Adipocyte (in vitro differentiated cells): Measurements from ENCODE around the gene HECW1.
A peak's percentile ranks its signal among the peaks of the same experiment; 100 is the strongest.
"Not testable (repeated sequence)": the region's sequence is repeated elsewhere in the genome, so short reads cannot be mapped to it uniquely, and the experiment has no call there.

ENCODE experiments used
- DNase-seq: peaks from one replicate; pipeline ENCODE4 v3.0.0-alpha.2; 2015; ENCODE audit warnings: low read depth
- H3K27me3 ChIP-seq: replicated peaks from 2 replicates; pipeline ENCODE4 v1.7.0; 2013; ENCODE audit warnings: mild to moderate bottlenecking, low read length, moderate library complexity; ENCODE audit not compliant: control insufficient read depth, insufficient read depth
- H3K36me3 ChIP-seq: 2 replicates; pipeline ENCODE4 v1.7.0; 2013; ENCODE audit warnings: low read length, mild to moderate bottlenecking, moderate library complexity; ENCODE audit not compliant: control insufficient read depth, insufficient read depth, severe bottlenecking
- H3K4me1 ChIP-seq: 2 replicates; pipeline ENCODE4 v1.7.0; 2013; ENCODE audit warnings: mild to moderate bottlenecking, low read length, moderate library complexity; ENCODE audit not compliant: control insufficient read depth, insufficient read depth
- H3K4me3 ChIP-seq: 2 replicates; pipeline ENCODE4 v1.7.0; 2013; ENCODE audit warnings: mild to moderate bottlenecking, low read length, moderate library complexity
- H3K9ac ChIP-seq: 2 replicates; pipeline ENCODE4 v1.7.0; 2013; ENCODE audit warnings: mild to moderate bottlenecking, low read length, moderate library complexity
- H3K9me3 ChIP-seq: 2 replicates; pipeline ENCODE4 v1.7.0; 2013; ENCODE audit warnings: mild to moderate bottlenecking, low read length, moderate library complexity; ENCODE audit not compliant: control insufficient read depth

Gene HECW1

DNA sequence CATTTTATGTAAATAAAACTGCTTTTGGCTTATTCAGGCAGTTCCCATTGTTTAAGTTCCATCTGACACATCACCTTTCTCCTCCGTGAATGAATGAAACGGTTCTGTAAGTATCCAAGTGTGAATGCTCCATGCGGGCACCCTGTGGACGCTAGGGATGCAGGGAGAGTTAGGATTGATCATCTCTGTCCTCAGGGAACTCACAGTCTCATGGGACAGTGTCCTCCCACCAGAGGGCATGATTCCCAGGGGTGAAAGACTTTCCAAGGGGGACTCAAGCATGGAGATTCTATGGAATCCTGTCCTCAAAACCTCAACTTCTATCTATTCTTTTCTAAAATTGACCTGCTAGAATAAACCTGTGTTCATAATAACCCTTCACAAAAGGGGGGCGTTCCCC is 98.8 kb downstream of the HECW1 start:
- Histone ChIP-seq H3K4me1 (no peaks in the 10 kb centered on the region), H3K9me3 (no peaks in the 10 kb centered on the region), H3K9ac (no peak overlapping the region), H3K36me3 (no peaks in the 10 kb centered on the region), H3K4me3 (no peak overlapping the region), H3K27me3 (no peaks in the 10 kb centered on the region)
- DNase-seq = no peak

DNA sequence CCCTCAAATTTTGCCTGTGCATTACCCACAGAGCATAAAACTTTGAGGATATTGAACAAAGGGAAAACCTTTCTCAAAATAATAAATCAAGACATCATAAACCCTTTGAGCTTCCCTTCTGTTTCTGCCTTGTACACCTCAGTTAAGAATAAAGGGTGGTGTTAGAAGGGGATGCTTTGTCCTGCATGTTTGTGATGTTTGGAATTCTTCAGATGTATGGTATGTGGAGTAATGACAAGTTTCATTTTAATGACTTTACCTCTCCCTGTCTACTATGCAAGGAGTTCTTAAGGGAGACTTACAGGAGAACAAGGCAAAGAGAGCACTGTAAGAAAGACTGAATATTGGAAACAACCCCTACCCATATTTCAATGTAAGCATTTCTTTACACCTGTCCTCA is 99.2 kb downstream of the HECW1 start:
- Histone ChIP-seq H3K9ac (no peak overlapping the region), H3K9me3 (no peaks in the 10 kb centered on the region), H3K36me3 (no peaks in the 10 kb centered on the region), H3K4me3 (no peak overlapping the region), H3K4me1 (no peaks in the 10 kb centered on the region), H3K27me3 (no peaks in the 10 kb centered on the region)
- no peak for DNase-seq

DNA sequence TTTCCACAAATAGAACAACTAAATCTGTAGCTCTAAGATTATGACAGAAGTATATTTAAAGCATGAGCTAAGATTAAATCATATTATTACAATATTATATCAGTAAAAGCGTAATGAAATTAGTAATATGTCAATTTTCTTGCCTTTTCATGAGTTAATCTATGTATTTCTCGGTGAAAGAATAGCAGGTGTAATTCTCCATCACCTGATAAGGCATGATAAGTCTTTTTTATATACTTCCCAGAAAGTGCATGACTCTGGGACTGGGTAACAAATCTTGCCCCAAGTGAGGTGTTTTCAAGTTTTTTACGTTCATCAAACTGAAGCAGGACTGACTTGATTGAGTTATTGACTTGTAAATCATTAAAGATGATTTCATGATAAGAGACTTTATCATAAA is 100.5 kb downstream of the HECW1 start:
- Histone ChIP-seq H3K9me3 (no peaks in the 10 kb centered on the region), H3K36me3 (no peaks in the 10 kb centered on the region), H3K9ac (no peak overlapping the region), H3K4me1 (no peaks in the 10 kb centered on the region), H3K27me3 (no peaks in the 10 kb centered on the region), H3K4me3 (no peak overlapping the region)
- DNase-seq = no peak

DNA sequence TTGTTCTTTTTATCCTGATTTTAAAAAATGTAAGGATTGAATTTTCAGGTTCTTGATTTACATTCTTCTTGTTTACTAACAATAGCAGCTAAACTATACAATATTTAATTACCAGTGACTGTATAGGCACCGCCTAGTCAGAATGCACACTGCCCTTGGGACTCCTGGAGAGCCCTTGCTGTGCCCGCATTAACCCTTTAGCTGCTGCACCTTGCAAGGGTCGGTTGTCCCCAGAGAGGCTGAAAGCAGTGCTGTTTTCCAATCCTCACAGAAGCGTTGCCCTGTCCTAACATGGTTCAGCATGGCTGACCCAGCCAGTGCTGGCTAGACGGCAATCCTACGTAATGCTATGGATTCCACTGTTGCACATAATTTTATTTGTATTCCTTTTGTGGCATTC is 102.6 kb downstream of the HECW1 start:
- Histone ChIP-seq H3K27me3 (no peaks in the 10 kb centered on the region), H3K9ac (no peak overlapping the region), H3K4me1 (no peaks in the 10 kb centered on the region), H3K9me3 (no peaks in the 10 kb centered on the region), H3K36me3 (no peaks in the 10 kb centered on the region), H3K4me3 (no peak overlapping the region)
- DNase-seq = no peak

DNA sequence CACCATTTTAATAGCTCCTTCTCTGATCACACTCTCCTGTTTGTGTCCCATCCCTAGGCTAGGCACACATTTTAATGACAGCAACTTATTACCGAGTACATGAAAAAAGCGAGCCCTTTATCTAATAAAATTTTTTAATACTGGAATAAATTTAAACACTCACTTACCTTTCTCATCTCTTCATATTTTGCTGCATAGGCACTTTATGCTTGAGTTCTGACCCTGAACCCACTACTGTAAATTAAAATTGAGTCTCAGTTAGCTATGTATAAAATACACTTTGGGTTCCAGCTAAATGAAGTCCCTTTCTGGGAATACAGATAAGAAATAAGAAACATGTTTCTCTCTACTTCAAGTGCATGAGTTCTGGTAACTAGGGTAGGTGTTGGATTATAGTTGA is 104.6 kb downstream of the HECW1 start:
- DNase-seq = no peak
- Histone ChIP-seq H3K4me3 (no peak overlapping the region), H3K27me3 (no peaks in the 10 kb centered on the region), H3K4me1 (no peaks in the 10 kb centered on the region), H3K9me3 (no peaks in the 10 kb centered on the region), H3K9ac (no peak overlapping the region), H3K36me3 (no peaks in the 10 kb centered on the region)

DNA sequence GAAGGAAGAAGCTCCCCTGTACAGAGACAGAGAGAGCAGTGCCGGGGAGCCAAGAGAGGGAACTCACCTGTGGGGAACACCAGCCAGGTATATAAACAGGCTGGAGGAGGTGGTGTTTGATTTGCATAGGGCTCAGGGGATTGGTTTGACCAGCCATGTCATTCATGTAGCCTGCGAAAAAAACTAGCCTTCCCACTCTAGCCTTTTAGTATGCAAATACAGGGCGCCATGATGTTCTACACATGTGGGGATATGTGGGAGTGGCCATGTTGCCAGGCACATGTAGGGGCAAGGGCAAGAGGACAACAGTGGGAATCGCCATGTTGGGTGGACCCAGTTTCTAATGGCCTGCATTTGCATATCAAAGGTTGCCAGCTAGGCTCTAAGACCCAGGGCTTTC is 106.5 kb downstream of the HECW1 start:
- not testable (repeated sequence) for H3K27me3 ChIP-seq, H3K4me1 ChIP-seq, H3K9ac ChIP-seq, H3K9me3 ChIP-seq, H3K4me3 ChIP-seq, DNase-seq, H3K36me3 ChIP-seq

DNA sequence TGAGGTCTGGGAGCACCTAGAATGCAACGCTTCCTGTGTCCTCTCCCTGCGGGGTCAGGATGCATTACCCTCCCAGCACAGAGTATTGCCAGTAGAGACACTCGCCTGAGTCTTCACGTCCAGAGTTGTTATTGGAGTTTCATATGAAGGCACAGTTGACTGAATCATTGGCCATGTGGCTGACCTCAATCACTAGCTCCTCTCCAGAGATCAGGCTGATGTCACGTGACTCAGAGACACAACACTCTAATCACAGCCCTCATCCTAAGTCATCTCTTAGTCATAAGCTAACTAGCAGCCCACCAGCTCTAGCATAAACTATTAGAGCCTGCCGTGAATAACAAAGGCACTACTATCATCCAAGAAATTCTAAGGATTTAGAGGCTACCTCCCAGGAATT is 107.8 kb downstream of the HECW1 start:
- H3K4me3 ChIP-seq = no peak overlapping the region
- H3K9me3 ChIP-seq = no peaks in the 10 kb centered on the region
- no peaks in the 10 kb centered on the region for H3K36me3 ChIP-seq
- no peak overlapping the region for H3K9ac ChIP-seq
- H3K27me3 ChIP-seq = no peaks in the 10 kb centered on the region
- H3K4me1 ChIP-seq = no peaks in the 10 kb centered on the region
- no peak for DNase-seq

DNA sequence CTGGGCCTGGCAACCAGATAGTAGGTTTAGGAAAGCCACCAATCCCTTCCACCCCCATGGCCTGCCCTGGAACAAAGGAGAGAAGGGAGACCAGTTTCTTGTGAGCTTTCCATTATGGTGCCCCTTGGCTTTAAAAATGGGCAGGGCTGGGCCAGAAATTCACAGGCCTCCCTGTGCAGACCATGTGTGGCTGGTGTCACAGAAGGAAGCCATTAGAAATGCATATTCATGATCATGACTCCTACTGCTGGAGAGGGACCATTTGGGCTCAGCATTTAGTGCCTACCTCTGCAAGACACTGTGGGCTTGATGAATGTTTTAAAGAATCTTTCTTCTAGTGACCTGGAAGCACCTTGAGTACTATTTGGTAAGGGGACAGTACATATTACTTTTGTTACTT is 108.3 kb downstream of the HECW1 start:
- Histone ChIP-seq H3K36me3 (no peaks in the 10 kb centered on the region), H3K9me3 (no peaks in the 10 kb centered on the region), H3K4me3 (no peak overlapping the region), H3K9ac (no peak overlapping the region), H3K4me1 (no peaks in the 10 kb centered on the region), H3K27me3 (no peaks in the 10 kb centered on the region)
- DNase-seq = no peak

DNA sequence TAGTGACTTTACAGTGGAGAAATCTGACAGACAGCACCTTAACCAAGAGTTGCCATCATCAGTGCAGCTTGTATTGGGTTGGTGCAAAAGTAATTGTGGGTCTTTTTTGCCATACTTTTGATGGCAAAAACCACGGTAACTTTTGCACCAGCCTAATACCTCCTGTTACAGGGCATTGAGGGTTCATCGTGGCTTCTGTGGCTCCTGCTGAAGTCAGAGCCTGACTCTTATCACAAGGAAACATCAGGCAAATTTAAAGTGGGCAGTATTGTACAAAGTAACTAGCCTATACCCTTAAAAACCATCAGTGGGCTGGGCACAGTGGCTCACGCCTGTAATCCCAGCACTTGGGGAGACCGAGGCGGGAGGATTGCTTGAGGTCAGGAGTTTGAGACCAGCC is 117.4 kb downstream of the HECW1 start:
- H3K9ac ChIP-seq = no peak overlapping the region
- H3K4me3 ChIP-seq = no peak overlapping the region
- no peak for DNase-seq
- no peaks in the 10 kb centered on the region for H3K36me3 ChIP-seq
- no peaks in the 10 kb centered on the region for H3K4me1 ChIP-seq
- H3K9me3 ChIP-seq = no peaks in the 10 kb centered on the region
- no peaks in the 10 kb centered on the region for H3K27me3 ChIP-seq

DNA sequence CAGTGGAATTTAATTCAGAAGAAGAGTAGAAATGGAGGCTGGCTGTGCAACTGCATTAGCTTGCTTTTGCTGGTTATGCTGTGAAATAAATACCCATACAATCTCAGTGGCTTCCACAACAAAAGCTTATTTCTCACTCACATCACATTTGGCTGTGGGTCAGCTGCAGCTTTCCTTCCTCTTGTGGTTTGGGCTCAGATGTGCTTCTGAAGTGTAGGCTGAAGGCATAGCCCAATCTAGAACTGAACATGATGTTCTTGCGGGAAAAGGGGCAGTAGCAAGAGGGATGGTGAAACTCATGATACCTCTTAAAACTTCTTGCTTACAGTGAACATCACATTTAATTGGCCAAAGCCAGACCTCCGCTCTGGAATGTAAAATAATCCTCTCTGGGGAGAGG is 119.9 kb downstream of the HECW1 start:
- Histone ChIP-seq H3K27me3 (no peaks in the 10 kb centered on the region), H3K9ac (no peak overlapping the region), H3K4me1 (no peaks in the 10 kb centered on the region), H3K4me3 (no peak overlapping the region), H3K9me3 (no peaks in the 10 kb centered on the region), H3K36me3 (no peaks in the 10 kb centered on the region)
- peak; percentile 4 for DNase-seq

DNA sequence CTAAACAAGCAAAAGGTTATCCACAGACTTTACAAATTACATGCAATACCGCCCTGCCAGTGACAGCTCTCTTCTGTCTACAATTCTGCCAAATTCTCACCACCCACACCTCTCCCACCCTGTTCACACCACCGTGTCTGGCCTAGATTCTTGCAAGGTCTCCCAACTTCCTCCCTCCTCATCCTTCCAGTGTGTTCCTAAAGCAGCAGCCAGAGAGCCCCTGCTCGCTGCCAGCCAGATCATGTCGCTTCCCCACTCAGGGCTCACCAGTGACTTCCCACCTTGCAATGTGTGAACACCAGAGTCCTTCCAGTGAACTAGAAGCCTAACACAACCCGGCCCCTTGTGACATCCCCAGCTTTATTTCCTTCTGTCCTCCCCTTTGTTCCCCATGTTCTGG is 121.6 kb downstream of the HECW1 start:
- no peak for DNase-seq

DNA sequence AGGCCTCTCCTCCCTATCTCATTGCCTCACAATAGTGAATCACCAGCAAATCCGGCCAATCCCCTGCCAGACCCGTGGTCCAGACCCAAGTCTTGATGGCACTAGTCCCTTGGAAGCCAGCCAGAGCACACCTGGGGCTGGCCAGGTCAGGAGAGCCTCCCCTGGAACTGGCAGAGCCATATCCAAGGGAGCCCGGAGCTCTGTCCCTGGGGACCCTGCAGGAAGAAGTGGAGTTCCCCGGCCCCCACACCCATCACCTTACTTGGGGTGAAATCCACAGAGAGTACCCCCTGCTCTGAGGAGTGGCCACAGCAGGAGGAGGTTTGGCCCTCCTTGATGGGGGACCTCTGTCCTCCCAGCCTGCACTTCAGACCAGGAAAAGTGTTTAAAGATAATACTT is 122.5 kb downstream of the HECW1 start:
- no peak overlapping the region for H3K4me3 ChIP-seq
- H3K4me1 ChIP-seq = no peaks in the 10 kb centered on the region
- H3K9me3 ChIP-seq = no peaks in the 10 kb centered on the region
- DNase-seq = no peak
- H3K9ac ChIP-seq = no peak overlapping the region
- no peaks in the 10 kb centered on the region for H3K36me3 ChIP-seq
- H3K27me3 ChIP-seq = no peaks in the 10 kb centered on the region

More for the DNA sequence above, 121.6 kb downstream of the HECW1 start:
- H3K9me3 ChIP-seq = no peaks in the 10 kb centered on the region
- no peaks in the 10 kb centered on the region for H3K4me1 ChIP-seq
- no peak overlapping the region for H3K9ac ChIP-seq
- no peaks in the 10 kb centered on the region for H3K36me3 ChIP-seq
- no peaks in the 10 kb centered on the region for H3K27me3 ChIP-seq
- H3K4me3 ChIP-seq = no peak overlapping the region
